MM.1S (cell line): Measurements from ENCODE around the gene SEMA4C.

Experiments used
- DNase-seq: peaks from one replicate; pipeline ENCODE4 v3.0.0-alpha.2; 2015
- H2AFZ ChIP-seq: fragments of 300-600 bp; sonication (generic); 2 replicates; pipeline ENCODE4 v1.6.0; 2016; ENCODE audit warnings: antibody characterized with exemption, low read length
- H3F3A ChIP-seq: fragments of 300-600 bp; sonication (generic); 2 replicates; pipeline ENCODE4 v1.6.1; 2016; ENCODE audit warnings: mild to moderate bottlenecking, antibody characterized with exemption, low read length, moderate library complexity, mixed read lengths; ENCODE audit not compliant: insufficient read depth
- H3K27ac ChIP-seq: fragments of 300-600 bp; sonication (generic); 2 replicates; pipeline ENCODE4 v1.5.1; 2016; ENCODE audit warnings: mild to moderate bottlenecking, low read length
- H3K27me3 ChIP-seq: fragments of 300-600 bp; sonication (generic); replicated peaks from 2 replicates; pipeline ENCODE4 v1.6.0; 2016; ENCODE audit warnings: low read length; ENCODE audit not compliant: insufficient read depth
- H3K36me3 ChIP-seq: fragments of 300-600 bp; sonication (generic); replicated peaks from 2 replicates; pipeline ENCODE4 v1.6.1; 2016; ENCODE audit warnings: mild to moderate bottlenecking, low read length, mixed read lengths; ENCODE audit not compliant: insufficient read depth
- H3K4me1 ChIP-seq: fragments of 300-600 bp; sonication (generic); 2 replicates; pipeline ENCODE4 v1.6.1; 2016; ENCODE audit warnings: low read length, mixed read lengths
- H3K4me2 ChIP-seq: fragments of 300-600 bp; sonication (generic); 2 replicates; pipeline ENCODE4 v1.6.0; 2016; ENCODE audit warnings: low read depth, low read length
- H3K4me3 ChIP-seq: fragments of 300-600 bp; sonication (generic); 2 replicates; pipeline ENCODE4 v1.5.1; 2016; ENCODE audit warnings: low read length, mixed read lengths
- H3K79me2 ChIP-seq: fragments of 300-600 bp; sonication (generic); 2 replicates; pipeline ENCODE4 v1.6.1; 2016; ENCODE audit warnings: mixed run types, low read length, mixed read lengths
- H3K9ac ChIP-seq: fragments of 300-600 bp; sonication (generic); 2 replicates; pipeline ENCODE4 v1.6.1; 2016; ENCODE audit warnings: low read length, mixed read lengths
- H3K9me2 ChIP-seq: fragments of 300-600 bp; sonication (generic); replicated peaks from 2 replicates; pipeline ENCODE4 v1.6.1; 2016; ENCODE audit warnings: mild to moderate bottlenecking, low read length, mixed read lengths; ENCODE audit not compliant: insufficient read depth
- H3K9me3 ChIP-seq: fragments of 300-600 bp; sonication (generic); replicated peaks from 2 replicates; pipeline ENCODE4 v1.6.1; 2016; ENCODE audit warnings: mild to moderate bottlenecking, low read length, mixed read lengths; ENCODE audit not compliant: insufficient read depth
- H4K20me1 ChIP-seq: fragments of 300-600 bp; sonication (generic); 2 replicates; pipeline ENCODE4 v1.6.1; 2016; ENCODE audit warnings: mild to moderate bottlenecking, low read length, moderate library complexity, mixed read lengths; ENCODE audit not compliant: insufficient read depth
- EZH2 ChIP-seq: fragments of 300-600 bp; sonication (generic); optimal IDR thresholded peaks from 2 replicates; pipeline ENCODE3; 2017; ENCODE audit warnings: low read depth, mild to moderate bottlenecking, antibody characterized with exemption, low read length, mixed read lengths
- EZH2phosphoT487 ChIP-seq: fragments of 300-600 bp; sonication (generic); IDR thresholded peaks from 2 replicates; pipeline ENCODE4 v1.6.1; 2018; ENCODE audit warnings: antibody characterized with exemption, low read length
- TF ChIP-seq, protein P1 (sequence below): fragments of 300-600 bp; sonication (generic); IDR thresholded peaks from 2 replicates; pipeline ENCODE4 v1.5.1; 2016; ENCODE audit warnings: antibody characterized with exemption, low read length, mixed read lengths

Gene SEMA4C

DNA sequence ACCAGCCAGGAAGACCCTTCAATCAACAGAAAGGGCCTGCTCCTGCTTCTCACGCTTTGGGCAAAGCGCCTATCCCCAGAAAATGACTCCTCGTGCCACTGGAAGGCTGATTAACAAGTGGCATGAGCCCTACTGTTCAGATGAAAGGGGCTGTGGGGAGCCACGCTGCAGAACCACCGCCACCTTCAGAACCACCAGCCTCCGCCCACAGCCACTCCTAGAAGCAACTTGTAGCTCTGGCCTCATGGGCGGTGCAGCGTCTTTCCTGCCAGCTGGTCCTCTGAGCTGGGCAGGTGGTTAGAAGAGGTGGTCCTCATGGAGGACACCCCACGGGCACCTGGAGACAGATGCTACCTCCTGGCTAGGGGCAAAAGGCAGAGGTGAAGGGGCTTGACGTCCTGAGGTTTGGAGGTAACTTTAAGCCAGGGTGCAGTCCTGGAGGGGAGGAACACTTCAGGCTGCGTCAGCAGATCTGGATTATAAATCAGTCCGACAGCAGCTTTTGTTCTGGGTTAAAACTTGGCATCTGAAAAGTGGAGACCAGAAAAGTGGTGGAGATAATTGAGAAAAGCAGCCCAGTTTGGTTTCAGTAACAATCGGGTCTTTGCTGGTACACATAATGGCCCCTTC is 861 bp upstream of the SEMA4C start:
- Histone ChIP-seq H3K4me1 (no peaks in the 10 kb centered on the region), H3K4me3 (no peak overlapping the region), H3K9me3 (no peaks in the 10 kb centered on the region), H2AFZ (no peak overlapping the region), H3K27ac (no peak overlapping the region), H3F3A (no peaks in the 10 kb centered on the region; the same call in 1 of the 2 replicates), H3K36me3 (no peaks in the 10 kb centered on the region), H3K79me2 (no peaks in the 10 kb centered on the region), H3K9me2 (no peaks in the 10 kb centered on the region), H4K20me1 (no peaks in the 10 kb centered on the region), H3K4me2 (no peak overlapping the region), H3K27me3 (peaks cover 9% of the 10 kb centered on the region), H3K9ac (no peak overlapping the region)
- DNase-seq, result no peak
- TF ChIP-seq EZH2 (no peak), EZH2phosphoT487 (no peak)
- TF ChIP-seq, protein P1, sequence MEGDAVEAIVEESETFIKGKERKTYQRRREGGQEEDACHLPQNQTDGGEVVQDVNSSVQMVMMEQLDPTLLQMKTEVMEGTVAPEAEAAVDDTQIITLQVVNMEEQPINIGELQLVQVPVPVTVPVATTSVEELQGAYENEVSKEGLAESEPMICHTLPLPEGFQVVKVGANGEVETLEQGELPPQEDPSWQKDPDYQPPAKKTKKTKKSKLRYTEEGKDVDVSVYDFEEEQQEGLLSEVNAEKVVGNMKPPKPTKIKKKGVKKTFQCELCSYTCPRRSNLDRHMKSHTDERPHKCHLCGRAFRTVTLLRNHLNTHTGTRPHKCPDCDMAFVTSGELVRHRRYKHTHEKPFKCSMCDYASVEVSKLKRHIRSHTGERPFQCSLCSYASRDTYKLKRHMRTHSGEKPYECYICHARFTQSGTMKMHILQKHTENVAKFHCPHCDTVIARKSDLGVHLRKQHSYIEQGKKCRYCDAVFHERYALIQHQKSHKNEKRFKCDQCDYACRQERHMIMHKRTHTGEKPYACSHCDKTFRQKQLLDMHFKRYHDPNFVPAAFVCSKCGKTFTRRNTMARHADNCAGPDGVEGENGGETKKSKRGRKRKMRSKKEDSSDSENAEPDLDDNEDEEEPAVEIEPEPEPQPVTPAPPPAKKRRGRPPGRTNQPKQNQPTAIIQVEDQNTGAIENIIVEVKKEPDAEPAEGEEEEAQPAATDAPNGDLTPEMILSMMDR, result no peak

DNA sequence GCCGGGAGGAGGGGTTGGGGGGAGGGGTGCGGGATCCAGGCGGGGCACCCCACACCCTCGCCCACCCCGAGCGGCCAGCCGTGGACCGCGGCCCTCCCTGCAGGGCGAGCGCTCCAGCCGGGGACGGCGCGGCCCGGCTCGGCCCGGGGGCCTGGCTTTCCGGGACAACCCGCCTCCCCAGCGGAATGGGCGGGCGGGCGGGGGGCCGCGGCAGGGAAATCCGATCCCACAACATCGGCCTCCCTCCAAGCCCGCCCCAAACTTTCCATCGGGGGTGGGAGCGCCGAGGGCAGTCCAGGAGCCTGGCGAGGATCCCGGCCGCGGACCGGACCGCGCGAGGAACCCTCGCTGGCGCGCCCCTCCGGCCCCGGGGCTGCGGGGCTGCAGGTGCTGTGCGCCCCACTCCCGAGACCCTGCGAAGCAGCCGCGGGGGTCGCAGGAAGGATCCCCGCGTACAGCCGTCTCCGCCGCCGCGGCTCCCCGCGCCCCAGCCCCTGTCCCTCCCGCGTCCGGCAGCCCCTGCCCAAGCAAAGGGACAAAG is 529 bp downstream of the SEMA4C start:
- Histone ChIP-seq H3K4me2 (peak overlapping the region; percentile 85), H3K9me3 (no peaks in the 10 kb centered on the region), H3K4me1 (no peaks in the 10 kb centered on the region), H4K20me1 (no peaks in the 10 kb centered on the region), H3K9ac (peak overlapping the region; percentile 73; the same call in 1 of the 2 replicates), H2AFZ (peak overlapping the region; percentile 75), H3K4me3 (peak overlapping the region; percentile 74), H3K79me2 (no peaks in the 10 kb centered on the region), H3K9me2 (no peaks in the 10 kb centered on the region), H3K36me3 (no peaks in the 10 kb centered on the region), H3K27ac (no peak overlapping the region), H3K27me3 (peaks cover 9% of the 10 kb centered on the region), H3F3A (no peaks in the 10 kb centered on the region; the same call in 1 of the 2 replicates)
- TF ChIP-seq EZH2phosphoT487 (no peak), EZH2 (no peak)
- TF ChIP-seq, protein P1, result no peak
- no peak for DNase-seq

DNA sequence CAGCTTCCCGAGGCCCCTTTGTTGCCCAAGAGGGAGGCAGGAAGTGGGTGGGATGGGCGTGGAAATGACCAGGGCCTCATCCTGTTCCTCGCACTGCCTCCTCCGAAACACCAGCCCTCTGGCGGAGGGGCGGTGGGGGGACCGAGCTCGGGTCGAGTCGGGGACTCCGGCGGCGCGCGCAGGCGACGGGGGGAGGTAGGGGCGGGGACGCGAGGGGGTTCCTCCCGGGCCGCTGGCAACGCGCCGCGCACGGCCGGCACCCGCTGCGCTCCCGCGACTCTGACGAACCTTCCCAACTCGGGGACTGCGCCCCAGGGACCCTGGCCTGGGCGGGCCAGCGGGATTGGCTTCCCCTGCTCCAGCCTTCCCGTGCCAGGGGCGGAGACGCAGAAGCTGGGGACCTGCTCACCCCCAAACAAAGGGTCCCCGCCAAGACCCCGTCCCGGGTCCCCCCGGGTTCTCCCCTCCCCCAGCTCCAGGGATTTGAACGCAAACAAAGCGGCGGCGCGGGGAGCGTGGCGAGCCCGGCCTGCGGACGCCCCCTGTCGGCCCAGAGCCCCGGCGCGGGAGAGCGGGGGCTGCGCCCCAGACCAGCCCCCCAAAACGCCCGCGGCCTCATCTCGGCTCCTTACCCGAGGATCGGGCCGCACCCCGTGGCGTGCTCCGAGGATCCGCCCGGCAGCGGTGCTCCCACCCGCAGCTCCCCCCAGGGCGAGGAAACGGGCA is 1.2 kb downstream of the SEMA4C start:
- no peaks in the 10 kb centered on the region; the same call in 1 of the 2 replicates for H3F3A ChIP-seq
- peak; percentile 46 for DNase-seq
- H2AFZ ChIP-seq, result peak overlapping the region; percentile 75
- peak overlapping the region; percentile 73 for H3K9ac ChIP-seq
- H3K9me3 ChIP-seq, result no peaks in the 10 kb centered on the region
- peak overlapping the region; percentile 74 for H3K4me3 ChIP-seq
- no peaks in the 10 kb centered on the region for H3K4me1 ChIP-seq
- H3K4me2 ChIP-seq, result peak overlapping the region; percentile 85
- H3K9me2 ChIP-seq, result no peaks in the 10 kb centered on the region
- peaks cover 9% of the 10 kb centered on the region for H3K27me3 ChIP-seq
- TF ChIP-seq EZH2 (no peak), EZH2phosphoT487 (no peak)
- TF ChIP-seq, protein P1, result peak; percentile 63
- H4K20me1 ChIP-seq, result no peaks in the 10 kb centered on the region
- no peaks in the 10 kb centered on the region for H3K36me3 ChIP-seq
- no peaks in the 10 kb centered on the region for H3K79me2 ChIP-seq
- H3K27ac ChIP-seq, result no peak overlapping the region
